Measurements from ENCODE around the gene PDE7B. TPM values are rescaled to one million over a fixed set of nuclear protein-coding genes. Genes with fewer than 3 reads are reported as not detected.

PDE7B gene
- total RNA-seq, 2 experiments from 2014 or later: 0.29 to 0.34 TPM

GRCh38 chr6:135999393-135999792 lies 147.9 kb downstream of the PDE7B start:
- Mint-ChIP-seq H3K4me3 (no peak overlapping the region), H3K9me3 (ENCODE audit: insufficient read depth) (no peaks in the 10 kb centered on the region), H3K36me3 (ENCODE audit: low read depth) (no peaks in the 10 kb centered on the region), H3K27ac (no peak overlapping the region), H3K4me1 (ENCODE audit: low read depth) (no peaks in the 10 kb centered on the region), H3K27me3 (ENCODE audit: low read depth) (no peaks in the 10 kb centered on the region)
- ChIA-PET POLR2A (no interaction called here), CTCF (no interaction called here)
- DNase-seq (no peak), ATAC-seq (no peak)

- peaks cover 5% of the 10 kb centered on the region for H3K9me3 Mint-ChIP-seq (ENCODE audit: insufficient read depth)
- no peaks in the 10 kb centered on the region for H3K4me1 Mint-ChIP-seq (ENCODE audit: low read depth)
- ChIA-PET CTCF (no interaction called here), POLR2A (no interaction called here)
- ATAC-seq: no peak
- no peaks in the 10 kb centered on the region for H3K27me3 Mint-ChIP-seq (ENCODE audit: low read depth)
- no peak overlapping the region for H3K4me3 Mint-ChIP-seq
- no peak overlapping the region for H3K27ac Mint-ChIP-seq
- DNase-seq: no peak
- no peaks in the 10 kb centered on the region for H3K36me3 Mint-ChIP-seq (ENCODE audit: low read depth)
Observed at GRCh38 chr6:136007345-136007744, 155.8 kb downstream of the PDE7B start.

- Mint-ChIP-seq H3K4me3 (no peak overlapping the region), H3K4me1 (ENCODE audit: low read depth) (no peaks in the 10 kb centered on the region), H3K36me3 (ENCODE audit: low read depth) (no peaks in the 10 kb centered on the region), H3K27me3 (ENCODE audit: low read depth) (peaks cover 3% of the 10 kb centered on the region), H3K9me3 (ENCODE audit: insufficient read depth) (peaks cover 2% of the 10 kb centered on the region), H3K27ac (no peak overlapping the region)
- ChIA-PET CTCF (no interaction called here), POLR2A (no interaction called here)
- no peak for DNase-seq
- no peak for ATAC-seq
Observed at GRCh38 chr6:136011475-136011874, 160.0 kb downstream of the PDE7B start.

GRCh38 chr6:136012198-136012887 lies 160.8 kb downstream of the PDE7B start:
- no peaks in the 10 kb centered on the region for H3K4me1 Mint-ChIP-seq (ENCODE audit: low read depth)
- H3K27ac Mint-ChIP-seq: no peak overlapping the region
- H3K4me3 Mint-ChIP-seq: no peak overlapping the region
- no peaks in the 10 kb centered on the region for H3K36me3 Mint-ChIP-seq (ENCODE audit: low read depth)
- H3K9me3 Mint-ChIP-seq (ENCODE audit: insufficient read depth): no peaks in the 10 kb centered on the region
- H3K27me3 Mint-ChIP-seq (ENCODE audit: low read depth): peaks cover 3% of the 10 kb centered on the region
- ChIA-PET POLR2A (no interaction called here), CTCF (no interaction called here)
- DNase-seq (no peak), ATAC-seq (no peak)

- ChIA-PET CTCF (no interaction called here), POLR2A (no interaction called here)
- DNase-seq (no peak), ATAC-seq (no peak)
- H3K9me3 Mint-ChIP-seq (ENCODE audit: insufficient read depth): no peaks in the 10 kb centered on the region
- no peak overlapping the region for H3K27ac Mint-ChIP-seq
- H3K27me3 Mint-ChIP-seq (ENCODE audit: low read depth): peaks cover 4% of the 10 kb centered on the region
- no peaks in the 10 kb centered on the region for H3K36me3 Mint-ChIP-seq (ENCODE audit: low read depth)
- H3K4me1 Mint-ChIP-seq (ENCODE audit: low read depth): no peaks in the 10 kb centered on the region
- H3K4me3 Mint-ChIP-seq: no peak overlapping the region
Observed at GRCh38 chr6:136012943-136013342, 161.4 kb downstream of the PDE7B start.

GRCh38 chr6:136014454-136015437 lies 163.2 kb downstream of the PDE7B start:
- ChIA-PET POLR2A (no interaction called here), CTCF (interaction anchor here (0.8 kb wide), 1 partner anchor 212 kb away, joined by 3 read pairs; no protein-coding TSS in a partner anchor)
- Mint-ChIP-seq H3K27me3 (ENCODE audit: low read depth) (peaks cover 7% of the 10 kb centered on the region), H3K27ac (no peak overlapping the region), H3K9me3 (ENCODE audit: insufficient read depth) (no peaks in the 10 kb centered on the region), H3K4me1 (ENCODE audit: low read depth) (no peaks in the 10 kb centered on the region), H3K4me3 (no peak overlapping the region), H3K36me3 (ENCODE audit: low read depth) (no peaks in the 10 kb centered on the region)
- DNase-seq: no peak
- no peak for ATAC-seq

GRCh38 chr6:136015531-136015930 lies 164.0 kb downstream of the PDE7B start:
- POLR2A ChIA-PET: no interaction called here
- no peak for ATAC-seq

GRCh38 chr6:136016228-136017225 lies 165.0 kb downstream of the PDE7B start:
- no peak for DNase-seq
- Mint-ChIP-seq H3K4me1 (ENCODE audit: low read depth) (no peaks in the 10 kb centered on the region), H3K9me3 (ENCODE audit: insufficient read depth) (no peaks in the 10 kb centered on the region), H3K27ac (no peak overlapping the region), H3K36me3 (ENCODE audit: low read depth) (no peaks in the 10 kb centered on the region), H3K4me3 (no peak overlapping the region), H3K27me3 (ENCODE audit: low read depth) (peaks cover 7% of the 10 kb centered on the region)
- ATAC-seq: no peak
- ChIA-PET CTCF (no interaction called here), POLR2A (no interaction called here)

More at GRCh38 chr6:136015531-136015930, 164.0 kb downstream of the PDE7B start:
- H3K4me1 Mint-ChIP-seq (ENCODE audit: low read depth): no peaks in the 10 kb centered on the region
- H3K9me3 Mint-ChIP-seq (ENCODE audit: insufficient read depth): no peaks in the 10 kb centered on the region
- DNase-seq: no peak
- H3K4me3 Mint-ChIP-seq: no peak overlapping the region
- peaks cover 7% of the 10 kb centered on the region for H3K27me3 Mint-ChIP-seq (ENCODE audit: low read depth)
- no peak overlapping the region for H3K27ac Mint-ChIP-seq
- CTCF ChIA-PET: interaction anchor here (0.8 kb wide), 1 partner anchor 211 kb away, joined by 3 read pairs; no protein-coding TSS in a partner anchor
- no peaks in the 10 kb centered on the region for H3K36me3 Mint-ChIP-seq (ENCODE audit: low read depth)

GRCh38 chr6:136020691-136021090 lies 169.2 kb downstream of the PDE7B start:
- ATAC-seq (no peak), DNase-seq (no peak)
- Mint-ChIP-seq H3K9me3 (ENCODE audit: insufficient read depth) (no peaks in the 10 kb centered on the region), H3K4me3 (no peak overlapping the region), H3K27me3 (ENCODE audit: low read depth) (peaks cover 4% of the 10 kb centered on the region), H3K36me3 (ENCODE audit: low read depth) (no peaks in the 10 kb centered on the region), H3K27ac (no peak overlapping the region), H3K4me1 (ENCODE audit: low read depth) (no peaks in the 10 kb centered on the region)
- ChIA-PET POLR2A (no interaction called here), CTCF (no interaction called here)

- POLR2A ChIA-PET: no interaction called here
- CTCF ChIA-PET: no interaction called here
- H3K9me3 Mint-ChIP-seq (ENCODE audit: insufficient read depth): no peaks in the 10 kb centered on the region
Observed at GRCh38 chr6:136022224-136022874, 170.8 kb downstream of the PDE7B start.

GRCh38 chr6:136024711-136025110 lies 173.2 kb downstream of the PDE7B start:
- ChIA-PET CTCF (no interaction called here), POLR2A (no interaction called here)
- ATAC-seq (no peak), DNase-seq (no peak)
- Mint-ChIP-seq H3K4me1 (ENCODE audit: low read depth) (no peaks in the 10 kb centered on the region), H3K4me3 (no peak overlapping the region), H3K27me3 (ENCODE audit: low read depth) (no peaks in the 10 kb centered on the region), H3K27ac (no peak overlapping the region), H3K9me3 (ENCODE audit: insufficient read depth) (no peaks in the 10 kb centered on the region), H3K36me3 (ENCODE audit: low read depth) (no peaks in the 10 kb centered on the region)

More at GRCh38 chr6:136022224-136022874, 170.8 kb downstream of the PDE7B start:
- no peaks in the 10 kb centered on the region for H3K36me3 Mint-ChIP-seq (ENCODE audit: low read depth)
- DNase-seq (no peak), ATAC-seq (no peak)
- no peak overlapping the region for H3K4me3 Mint-ChIP-seq
- H3K27ac Mint-ChIP-seq: no peak overlapping the region
- H3K4me1 Mint-ChIP-seq (ENCODE audit: low read depth): no peaks in the 10 kb centered on the region
- H3K27me3 Mint-ChIP-seq (ENCODE audit: low read depth): peaks cover 4% of the 10 kb centered on the region

Measured in activated CD8-positive, alpha-beta T cell treated with anti-CD3 and anti-CD28 coated beads, Interleukin-2, amount 10 ng/mL, durations not matched to agents 7 days and 5 days (primary cell).